Measurements from ENCODE around the gene IER5L.

IER5L gene

GRCh38 chr9:129174102-129174723, 3.8 kb downstream of the IER5L start:
- peak overlapping the region; percentile 99 for H3K27ac ChIP-seq
- TF ChIP-seq ZFX (IDR thresholded peaks at IDR 0.05; ENCODE audit: borderline replicate concordance) (no peak), CTCF (IDR thresholded peaks at IDR 0.05) (peak; percentile 95)

GRCh38 chr9:129173296-129174101, 4.6 kb downstream of the IER5L start:
- TF ChIP-seq ZFX (IDR thresholded peaks at IDR 0.05; ENCODE audit: borderline replicate concordance) (no peak), CTCF (IDR thresholded peaks at IDR 0.05) (no peak)
- peak overlapping the region; percentile 99 for H3K27ac ChIP-seq

- H3K27ac ChIP-seq, result 0 out of 2 replicates have a peak overlapping the region, but pooled peaks have one; percentile 13
- TF ChIP-seq ZFX (IDR thresholded peaks at IDR 0.05; ENCODE audit: borderline replicate concordance) (no peak), CTCF (IDR thresholded peaks at IDR 0.05) (no peak)
These were observed 5.2 kb downstream of the IER5L start for GRCh38 chr9:129172816-129173215.

GRCh38 chr9:129171993-129172751, 5.9 kb downstream of the IER5L start:
- TF ChIP-seq CTCF (IDR thresholded peaks at IDR 0.05) (no peak), ZFX (IDR thresholded peaks at IDR 0.05; ENCODE audit: borderline replicate concordance) (no peak)
- peak overlapping the region; percentile 15; the same call in 1 of the 2 replicates for H3K27ac ChIP-seq

- H3K27ac ChIP-seq, result no peak overlapping the region
- TF ChIP-seq ZFX (IDR thresholded peaks at IDR 0.05; ENCODE audit: borderline replicate concordance) (no peak), CTCF (IDR thresholded peaks at IDR 0.05) (no peak)
These were observed 7.8 kb downstream of the IER5L start for GRCh38 chr9:129170229-129170628.

GRCh38 chr9:129166623-129167557, 11.2 kb downstream of the IER5L start:
- H3K27ac ChIP-seq, result peak overlapping the region; percentile 89
- TF ChIP-seq ZFX (IDR thresholded peaks at IDR 0.05; ENCODE audit: borderline replicate concordance), result no peak
- TF ChIP-seq CTCF (IDR thresholded peaks at IDR 0.05), result no peak

Measured in 22Rv1 (cell line).